ENCODE data around the gene TFCP2L1. TPM values are rescaled to one million over a fixed set of nuclear protein-coding genes. Genes with fewer than 3 reads are reported as not detected.

The TFCP2L1 gene
- total RNA-seq, 1 donor from 2014 or later = not detected

GRCh38 chr2:121182520-121182919 is 102.5 kb downstream of the TFCP2L1 start:
- no peak for TF ChIP-seq CTCF (conservative IDR thresholded peaks at IDR 0.05)
- Mint-ChIP-seq H3K36me3 (ENCODE audit: low read depth) (no peaks in the 10 kb centered on the region), H3K9me3 (no peaks in the 10 kb centered on the region), H3K4me3 (no peak overlapping the region), H3K27ac (ENCODE audit: unreplicated experiment) (no peak overlapping the region), H3K4me1 (no peaks in the 10 kb centered on the region), H3K27me3 (ENCODE audit: low read depth) (no peaks in the 10 kb centered on the region)
- no peak for DNase-seq (ENCODE audit: low read depth, low spot score)

- Mint-ChIP-seq H3K36me3 (ENCODE audit: low read depth) (no peaks in the 10 kb centered on the region), H3K4me1 (no peaks in the 10 kb centered on the region), H3K9me3 (no peaks in the 10 kb centered on the region), H3K4me3 (no peak overlapping the region), H3K27ac (ENCODE audit: unreplicated experiment) (no peak overlapping the region), H3K27me3 (ENCODE audit: low read depth) (no peaks in the 10 kb centered on the region)
- TF ChIP-seq CTCF (conservative IDR thresholded peaks at IDR 0.05) = no peak
- no peak for DNase-seq (ENCODE audit: low read depth, low spot score)
Measured at GRCh38 chr2:121179467-121179866, 105.5 kb downstream of the TFCP2L1 start.

GRCh38 chr2:121178730-121179129 is 106.3 kb downstream of the TFCP2L1 start:
- Mint-ChIP-seq H3K9me3 (no peaks in the 10 kb centered on the region), H3K27ac (ENCODE audit: unreplicated experiment) (no peak overlapping the region), H3K36me3 (ENCODE audit: low read depth) (no peaks in the 10 kb centered on the region), H3K4me1 (no peaks in the 10 kb centered on the region), H3K4me3 (no peak overlapping the region), H3K27me3 (ENCODE audit: low read depth) (no peaks in the 10 kb centered on the region)
- DNase-seq (ENCODE audit: low read depth, low spot score) = no peak
- no peak for TF ChIP-seq CTCF (conservative IDR thresholded peaks at IDR 0.05)

GRCh38 chr2:121177896-121178295 is 107.1 kb downstream of the TFCP2L1 start:
- Mint-ChIP-seq H3K36me3 (ENCODE audit: low read depth) (no peaks in the 10 kb centered on the region), H3K27me3 (ENCODE audit: low read depth) (no peaks in the 10 kb centered on the region), H3K27ac (ENCODE audit: unreplicated experiment) (no peak overlapping the region), H3K4me3 (no peak overlapping the region), H3K9me3 (no peaks in the 10 kb centered on the region), H3K4me1 (no peaks in the 10 kb centered on the region)
- no peak for TF ChIP-seq CTCF (conservative IDR thresholded peaks at IDR 0.05)
- no peak for DNase-seq (ENCODE audit: low read depth, low spot score)

GRCh38 chr2:121175326-121175725 is 109.7 kb downstream of the TFCP2L1 start:
- H3K4me3 Mint-ChIP-seq = no peak overlapping the region
- H3K27me3 Mint-ChIP-seq (ENCODE audit: low read depth) = no peaks in the 10 kb centered on the region
- no peak overlapping the region for H3K27ac Mint-ChIP-seq (ENCODE audit: unreplicated experiment)
- H3K9me3 Mint-ChIP-seq = peaks cover 2% of the 10 kb centered on the region
- H3K36me3 Mint-ChIP-seq (ENCODE audit: low read depth) = peaks cover 3% of the 10 kb centered on the region
- TF ChIP-seq CTCF (conservative IDR thresholded peaks at IDR 0.05) = no peak
- H3K4me1 Mint-ChIP-seq = no peaks in the 10 kb centered on the region
- no peak for DNase-seq (ENCODE audit: low read depth, low spot score)

- Mint-ChIP-seq H3K4me3 (no peak overlapping the region), H3K9me3 (peaks cover 2% of the 10 kb centered on the region), H3K27ac (ENCODE audit: unreplicated experiment) (no peak overlapping the region), H3K4me1 (no peaks in the 10 kb centered on the region), H3K27me3 (ENCODE audit: low read depth) (no peaks in the 10 kb centered on the region), H3K36me3 (ENCODE audit: low read depth) (peaks cover 3% of the 10 kb centered on the region)
- no peak for DNase-seq (ENCODE audit: low read depth, low spot score)
- no peak for TF ChIP-seq CTCF (conservative IDR thresholded peaks at IDR 0.05)
Measured at GRCh38 chr2:121173806-121174205, 111.2 kb downstream of the TFCP2L1 start.
